ENCODE data around the gene SLC48A1. TPM values are rescaled to one million over a fixed set of nuclear protein-coding genes. Genes with fewer than 3 reads are reported as not detected.

The SLC48A1 gene
- total RNA-seq, 1 experiment from 2014 or later, result 19.4 TPM

DNA sequence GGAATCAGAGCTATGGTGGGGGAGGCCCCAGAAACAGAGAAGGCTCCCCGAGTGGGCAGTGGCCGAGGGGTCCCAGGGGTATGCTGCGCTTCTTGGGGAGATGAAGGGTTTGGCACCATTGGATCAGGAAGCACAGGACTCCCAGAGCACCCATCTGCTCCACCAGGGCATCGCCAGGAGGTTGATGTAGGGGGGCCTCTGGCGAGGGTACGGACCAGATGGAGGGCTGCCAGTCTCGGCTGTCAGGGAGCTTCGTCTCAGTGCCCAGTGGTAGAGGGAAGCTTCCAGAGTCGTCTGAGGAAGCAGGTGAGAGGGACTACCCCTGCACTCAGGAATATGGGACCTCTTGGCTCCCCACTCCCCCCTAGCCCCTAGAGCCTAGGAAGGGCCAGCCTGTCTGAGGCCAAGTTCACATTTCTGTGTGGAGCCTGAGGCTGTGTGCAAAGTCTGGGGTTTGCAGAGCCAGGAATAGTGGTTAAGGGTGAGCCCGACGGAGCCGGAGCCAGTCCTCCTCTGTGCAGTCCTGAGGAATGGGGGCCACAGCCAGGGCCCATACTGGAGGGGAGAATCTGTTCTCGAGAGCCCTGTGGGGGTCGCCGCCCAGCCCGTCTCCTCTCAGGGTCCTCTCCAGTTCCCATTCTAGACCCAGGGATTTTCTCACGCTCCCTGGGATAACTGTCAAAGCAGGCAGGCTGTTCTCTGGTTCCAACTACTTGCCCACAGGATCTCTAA is 10.2 kb downstream of the SLC48A1 start:
- ChIA-PET POLR2A (interaction anchor here (0.6 to 1.4 kb wide), 3 partner anchors 34 to 87 kb away, joined by 3 to 6 read pairs (median 4); no protein-coding TSS in a partner anchor), CTCF (interaction anchor here (0.6 to 38.2 kb wide), 6 partner anchors 15 to 70 kb away, joined by 3 to 843 read pairs (median 78); no protein-coding TSS in a partner anchor)
- intact Hi-C loops (cut with micrococcal nuclease), result no loop called here
- no peak for DNase-seq (ENCODE audit: unreplicated experiment)
- Mint-ChIP-seq H3K36me3 (ENCODE audit: insufficient read depth, unreplicated experiment) (peaks cover 52% of the 10 kb centered on the region), H3K4me3 (ENCODE audit: unreplicated experiment) (no peak overlapping the region), H3K27ac (ENCODE audit: low read depth, unreplicated experiment) (peak overlapping the region; percentile 14), H3K27me3 (ENCODE audit: insufficient read depth, unreplicated experiment) (no peaks in the 10 kb centered on the region), H3K4me1 (ENCODE audit: insufficient read depth, unreplicated experiment) (peaks cover 12% of the 10 kb centered on the region), H3K9me3 (ENCODE audit: unreplicated experiment) (no peaks in the 10 kb centered on the region)
- TF ChIP-seq, protein P1, sequence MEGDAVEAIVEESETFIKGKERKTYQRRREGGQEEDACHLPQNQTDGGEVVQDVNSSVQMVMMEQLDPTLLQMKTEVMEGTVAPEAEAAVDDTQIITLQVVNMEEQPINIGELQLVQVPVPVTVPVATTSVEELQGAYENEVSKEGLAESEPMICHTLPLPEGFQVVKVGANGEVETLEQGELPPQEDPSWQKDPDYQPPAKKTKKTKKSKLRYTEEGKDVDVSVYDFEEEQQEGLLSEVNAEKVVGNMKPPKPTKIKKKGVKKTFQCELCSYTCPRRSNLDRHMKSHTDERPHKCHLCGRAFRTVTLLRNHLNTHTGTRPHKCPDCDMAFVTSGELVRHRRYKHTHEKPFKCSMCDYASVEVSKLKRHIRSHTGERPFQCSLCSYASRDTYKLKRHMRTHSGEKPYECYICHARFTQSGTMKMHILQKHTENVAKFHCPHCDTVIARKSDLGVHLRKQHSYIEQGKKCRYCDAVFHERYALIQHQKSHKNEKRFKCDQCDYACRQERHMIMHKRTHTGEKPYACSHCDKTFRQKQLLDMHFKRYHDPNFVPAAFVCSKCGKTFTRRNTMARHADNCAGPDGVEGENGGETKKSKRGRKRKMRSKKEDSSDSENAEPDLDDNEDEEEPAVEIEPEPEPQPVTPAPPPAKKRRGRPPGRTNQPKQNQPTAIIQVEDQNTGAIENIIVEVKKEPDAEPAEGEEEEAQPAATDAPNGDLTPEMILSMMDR (IDR thresholded peaks at IDR 0.05; ENCODE audit: unreplicated experiment), result no peak
- BruUV-seq (replicated peaks), result no TSS peak

DNA sequence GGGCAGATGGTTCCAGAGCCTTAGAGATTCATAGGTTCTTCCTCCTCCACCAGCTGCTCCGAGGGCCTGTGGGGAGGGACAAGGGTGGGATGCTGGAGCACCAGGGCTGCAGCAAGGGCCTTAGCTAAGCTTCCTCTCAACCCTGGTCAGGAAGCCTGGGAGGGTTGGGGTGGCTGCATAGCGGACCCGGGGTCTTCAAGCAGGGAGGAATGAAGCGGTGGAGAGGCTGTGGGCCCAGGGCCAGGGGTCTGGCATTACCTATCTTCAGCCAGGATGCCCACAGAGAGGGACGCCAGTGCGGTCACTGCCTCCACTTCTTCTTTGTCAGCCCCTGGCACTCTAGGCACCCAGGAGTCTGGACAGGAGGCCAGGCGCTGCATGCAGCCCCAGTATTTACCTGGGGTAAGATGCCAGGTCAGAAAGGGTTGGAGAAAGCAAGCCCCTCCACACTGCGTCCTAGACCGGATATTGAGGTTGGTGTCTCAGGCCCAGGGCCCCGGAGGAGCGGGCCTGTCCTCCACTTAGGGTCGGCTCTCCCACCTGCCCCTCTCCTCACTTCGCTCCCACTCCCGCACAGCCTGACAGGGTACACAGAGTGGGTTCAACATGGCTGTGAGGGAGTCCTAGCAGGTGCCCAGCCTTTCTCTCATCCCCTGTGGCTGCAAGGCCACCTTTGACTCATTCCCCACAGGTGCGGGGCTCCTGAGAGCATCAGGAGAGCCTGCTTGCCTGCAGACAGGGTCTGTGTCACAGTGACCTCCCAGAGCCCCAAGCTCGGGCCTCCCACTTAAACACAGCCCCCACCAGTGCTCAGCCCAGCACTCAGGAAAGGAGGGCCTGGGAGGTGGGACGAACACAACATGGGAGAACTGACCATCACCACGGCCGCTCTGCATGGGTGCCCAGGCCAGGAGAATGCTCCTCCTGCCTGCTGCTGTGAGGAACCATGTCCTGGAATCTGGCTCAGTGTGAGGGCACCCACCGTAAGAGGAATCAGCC is 11.1 kb downstream of the SLC48A1 start:
- TF ChIP-seq, protein P1 (IDR thresholded peaks at IDR 0.05; ENCODE audit: unreplicated experiment), result no peak
- CTCF ChIA-PET, result interaction anchor here (0.5 to 38.2 kb wide), 6 partner anchors 9 to 50 kb away, joined by 3 to 843 read pairs (median 38); partner anchors contain the start of gene RAPGEF3

DNA sequence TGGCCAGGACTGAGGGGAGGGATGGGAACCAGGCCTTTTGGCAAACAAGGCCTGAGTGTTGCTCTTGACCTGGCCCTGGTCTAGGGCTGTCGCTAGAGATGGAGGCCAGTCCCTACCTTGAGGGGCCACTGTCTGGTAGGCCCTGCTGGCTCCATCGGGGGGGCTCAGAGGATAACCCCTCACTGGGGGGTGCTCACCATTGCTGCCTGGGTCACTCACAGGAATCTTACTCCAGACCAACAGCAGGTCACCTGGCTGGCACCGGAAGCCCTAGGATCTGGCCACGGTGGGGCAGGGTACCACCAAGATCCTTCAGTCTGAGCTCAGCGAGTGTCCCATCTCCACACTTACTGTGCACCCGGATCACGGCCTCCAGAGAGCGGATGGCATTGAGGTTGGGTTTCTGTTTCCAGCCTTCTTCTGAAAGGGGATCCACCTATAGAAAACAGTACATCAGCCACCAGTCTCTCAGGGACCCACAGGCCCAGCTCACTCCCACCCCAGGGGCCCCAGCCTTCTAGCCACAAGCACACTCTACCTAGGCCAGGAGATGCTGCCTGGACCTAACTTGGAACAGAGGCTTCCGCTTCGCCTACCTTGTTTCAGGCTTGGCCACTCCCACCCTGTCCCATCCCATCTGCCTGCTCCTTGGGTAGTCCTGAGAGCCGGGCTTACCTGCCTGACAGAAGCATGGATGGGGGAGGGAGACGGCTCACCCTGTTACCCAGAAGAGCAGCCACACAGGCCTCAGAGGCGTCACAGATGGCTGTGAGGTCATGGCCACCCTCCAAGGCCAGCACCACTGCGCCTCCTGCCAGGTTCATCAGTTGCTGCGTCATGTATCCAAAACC is 12.2 kb downstream of the SLC48A1 start:
- H3K27me3 Mint-ChIP-seq (ENCODE audit: insufficient read depth, unreplicated experiment), result no peaks in the 10 kb centered on the region
- TF ChIP-seq, protein P1 (IDR thresholded peaks at IDR 0.05; ENCODE audit: unreplicated experiment), result no peak
- ChIA-PET CTCF (interaction anchor here (0.5 to 38.2 kb wide), 8 partner anchors 8 to 71 kb away, joined by 3 to 622 read pairs (median 4); partner anchors contain the start of gene RAPGEF3), POLR2A (no interaction called here)
- H3K36me3 Mint-ChIP-seq (ENCODE audit: insufficient read depth, unreplicated experiment), result peaks cover 72% of the 10 kb centered on the region
- no TSS peak for BruUV-seq (replicated peaks)
- H3K27ac Mint-ChIP-seq (ENCODE audit: low read depth, unreplicated experiment), result no peak overlapping the region
- H3K9me3 Mint-ChIP-seq (ENCODE audit: unreplicated experiment), result no peaks in the 10 kb centered on the region
- intact Hi-C loops (cut with micrococcal nuclease), result no loop called here
- no peak for DNase-seq (ENCODE audit: unreplicated experiment)
- H3K4me3 Mint-ChIP-seq (ENCODE audit: unreplicated experiment), result no peak overlapping the region
- H3K4me1 Mint-ChIP-seq (ENCODE audit: insufficient read depth, unreplicated experiment), result peaks cover 12% of the 10 kb centered on the region

More for the DNA sequence above, 11.1 kb downstream of the SLC48A1 start:
- POLR2A ChIA-PET, result no interaction called here
- Mint-ChIP-seq H3K9me3 (ENCODE audit: unreplicated experiment) (no peaks in the 10 kb centered on the region), H3K4me1 (ENCODE audit: insufficient read depth, unreplicated experiment) (peaks cover 12% of the 10 kb centered on the region), H3K27me3 (ENCODE audit: insufficient read depth, unreplicated experiment) (no peaks in the 10 kb centered on the region), H3K4me3 (ENCODE audit: unreplicated experiment) (no peak overlapping the region), H3K36me3 (ENCODE audit: insufficient read depth, unreplicated experiment) (peaks cover 61% of the 10 kb centered on the region), H3K27ac (ENCODE audit: low read depth, unreplicated experiment) (no peak overlapping the region)
- DNase-seq (ENCODE audit: unreplicated experiment), result no peak
- intact Hi-C loops (cut with micrococcal nuclease), result no loop called here
- BruUV-seq (replicated peaks), result no TSS peak
